GM18951 (cell line): ENCODE data around the gene COMMD1.
"Not testable (repeated sequence)": the region's sequence is repeated elsewhere in the genome, so short reads cannot be mapped to it uniquely, and the experiment has no call there.

Experiments
- POLR2A ChIP-seq: IDR thresholded peaks from 4 replicates; pipeline ENCODE4 v1.6.1; 2011; ENCODE audit warnings: mild to moderate bottlenecking; ENCODE audit not compliant: insufficient read length, insufficient read depth; ENCODE audit errors: extremely low read depth
- in situ Hi-C: fragments of 300-500 bp; cut with MboI; formaldehyde crosslinking; loops from one replicate; pipeline ENCODE4 v1.12.0; 2022; ENCODE audit warnings: low sequenced_read_pairs, mixed read lengths, inconsistent platforms; ENCODE audit not compliant: unreplicated experiment

Gene COMMD1

DNA sequence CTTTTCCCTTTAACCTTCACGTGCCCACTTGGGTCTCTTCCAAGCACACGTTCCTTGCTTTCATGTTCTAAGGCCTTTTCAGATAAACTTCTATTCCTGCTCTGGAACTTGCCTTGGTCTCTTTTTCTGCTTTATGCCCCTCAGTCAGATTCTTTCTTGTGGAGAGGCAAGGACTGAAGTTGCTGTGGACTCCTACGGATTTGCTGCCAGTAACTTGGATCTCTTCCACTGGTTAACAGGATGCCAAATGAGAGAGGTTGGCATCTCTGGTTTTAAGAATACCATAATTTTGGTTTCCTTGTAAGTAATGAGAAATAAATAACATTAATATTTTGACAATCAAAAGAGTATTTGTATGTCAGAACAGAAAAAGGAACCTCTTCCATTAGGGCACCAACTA, 33.0 kb downstream of the COMMD1 start:
- TF ChIP-seq POLR2A: no peak
- in situ Hi-C loops: no loop called here

DNA sequence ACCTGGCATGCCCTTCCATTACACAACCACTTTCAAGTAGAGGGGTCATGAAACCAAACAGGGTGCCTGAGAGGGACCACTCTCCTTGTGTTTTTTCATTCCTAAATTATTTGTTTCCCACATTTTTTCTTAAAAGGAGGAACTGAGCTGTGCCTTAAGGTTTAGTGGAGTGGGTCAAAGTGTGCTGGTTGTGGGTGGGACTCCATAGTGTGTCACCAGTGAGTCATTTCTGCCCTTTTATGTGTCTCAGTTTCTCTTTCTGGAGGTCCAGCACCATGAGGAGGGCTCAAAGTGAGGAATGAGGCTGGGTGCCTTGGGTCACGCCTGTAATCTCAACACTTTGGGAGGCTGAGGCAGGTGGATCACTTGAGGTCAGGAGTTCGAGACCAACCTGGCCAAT, 37.8 kb downstream of the COMMD1 start:
- TF ChIP-seq POLR2A: no peak
- in situ Hi-C loops: no loop called here

DNA sequence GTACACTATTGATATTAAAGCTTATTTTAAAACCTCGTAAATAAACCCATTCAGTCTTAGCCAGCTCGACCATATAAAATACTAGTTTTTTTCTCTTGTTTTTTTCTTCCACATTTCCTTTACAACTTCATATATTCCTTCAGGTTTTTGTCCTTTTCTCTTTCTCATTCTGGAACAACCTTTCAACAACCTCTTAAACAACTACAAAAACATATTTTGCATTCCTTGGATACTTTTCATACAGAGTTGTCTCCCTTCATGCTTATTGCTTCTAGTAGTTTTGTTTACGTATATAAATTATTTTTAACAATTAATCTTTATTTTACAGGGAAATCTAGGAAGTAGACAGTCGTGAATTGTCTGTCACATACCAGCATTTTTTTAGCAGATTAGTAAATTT, 41.2 kb downstream of the COMMD1 start:
- no peak for TF ChIP-seq POLR2A
- in situ Hi-C loops: no loop called here

DNA sequence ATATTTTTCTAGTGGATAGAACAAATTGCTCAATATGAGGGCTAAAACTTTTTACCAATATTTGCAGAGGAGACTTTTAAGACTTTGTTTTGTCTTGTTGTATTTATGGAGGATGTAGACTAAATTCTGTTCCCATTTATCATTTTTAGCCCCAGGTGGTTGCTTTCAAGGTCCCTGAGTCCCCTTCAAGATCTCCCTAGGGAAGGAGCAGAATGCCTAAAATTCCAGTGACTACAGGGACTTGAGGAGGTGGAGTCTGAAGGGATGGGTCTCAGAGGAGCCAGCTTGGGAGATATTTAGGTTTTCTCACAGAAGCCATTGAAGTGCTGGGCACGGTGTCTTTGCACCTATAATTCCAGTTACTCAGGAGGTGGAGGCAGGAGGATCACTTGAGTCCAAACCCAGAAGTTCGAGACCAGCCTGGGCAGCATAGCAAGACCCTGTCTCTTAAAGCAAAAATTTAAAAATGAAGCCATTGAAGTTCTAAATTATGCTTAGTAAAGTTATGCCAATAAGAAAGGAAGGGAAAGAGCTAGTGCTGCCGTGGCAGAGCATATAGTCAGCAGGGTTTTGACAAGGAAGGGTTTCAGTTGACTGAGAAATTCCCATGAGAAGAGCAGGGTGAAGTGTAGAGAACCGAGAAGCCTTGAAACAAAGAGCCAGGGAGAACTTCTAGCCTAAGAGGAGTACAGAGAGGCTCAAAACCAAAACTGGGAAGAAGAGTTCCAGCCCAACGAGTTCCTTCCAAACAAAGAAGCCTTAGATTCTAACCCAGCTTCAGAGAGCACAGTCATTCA, 43.4 kb downstream of the COMMD1 start:
- TF ChIP-seq POLR2A: no peak
- in situ Hi-C loops: no loop called here

DNA sequence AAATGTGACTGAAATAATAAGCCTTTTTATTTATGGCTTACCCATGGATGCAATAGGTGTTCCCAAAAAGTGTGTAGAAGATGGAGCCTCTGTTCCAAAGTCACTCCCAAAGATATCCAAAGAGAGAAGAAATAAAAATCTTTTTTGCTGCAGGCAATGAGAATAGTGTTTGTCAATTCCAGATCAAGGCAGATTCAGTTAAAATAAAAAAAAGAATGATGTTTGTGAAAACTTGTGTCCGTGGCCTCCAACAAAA, 43.9 kb downstream of the COMMD1 start:
- in situ Hi-C loops: no loop called here
- no peak for TF ChIP-seq POLR2A

DNA sequence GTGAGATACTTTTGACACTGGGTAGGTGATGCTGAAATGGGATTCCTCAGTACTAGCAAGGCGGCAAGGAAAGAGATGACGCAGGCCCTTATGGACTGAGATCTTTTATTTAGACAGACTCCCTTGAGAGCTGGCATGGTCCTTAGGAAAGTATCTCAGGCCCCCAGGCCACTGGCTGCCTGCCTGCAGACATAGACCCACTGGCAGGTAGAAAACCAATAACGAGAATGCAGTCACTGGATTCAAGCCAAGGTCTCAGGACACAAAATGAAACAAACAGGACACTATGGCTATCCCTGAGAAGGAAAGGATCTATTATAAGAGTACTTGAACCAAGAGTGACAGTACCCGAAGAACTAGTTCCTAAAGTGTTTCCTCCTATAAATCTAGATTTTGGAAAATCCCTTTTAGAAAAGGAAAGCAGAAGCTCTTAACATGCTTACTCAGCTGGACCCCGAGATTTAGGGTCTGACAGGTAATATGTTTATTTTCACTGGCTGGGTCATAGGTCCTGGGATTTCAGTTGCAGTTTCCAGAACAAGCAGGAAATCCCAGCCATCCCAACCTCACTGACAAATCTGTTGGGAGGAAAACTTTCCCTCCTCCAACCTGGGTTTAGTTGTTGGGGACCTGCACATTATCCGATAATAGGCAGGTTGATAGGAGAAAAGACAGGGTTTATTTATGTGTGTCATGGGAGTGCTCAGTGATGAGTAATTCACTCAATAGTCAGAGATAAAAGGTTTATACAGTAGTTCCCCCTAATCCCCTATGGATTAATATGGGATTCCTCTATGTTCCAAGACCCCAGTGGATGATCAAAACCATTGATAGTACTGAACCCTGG, 44.5 kb downstream of the COMMD1 start:
- in situ Hi-C loops: no loop called here
- TF ChIP-seq POLR2A: no peak

DNA sequence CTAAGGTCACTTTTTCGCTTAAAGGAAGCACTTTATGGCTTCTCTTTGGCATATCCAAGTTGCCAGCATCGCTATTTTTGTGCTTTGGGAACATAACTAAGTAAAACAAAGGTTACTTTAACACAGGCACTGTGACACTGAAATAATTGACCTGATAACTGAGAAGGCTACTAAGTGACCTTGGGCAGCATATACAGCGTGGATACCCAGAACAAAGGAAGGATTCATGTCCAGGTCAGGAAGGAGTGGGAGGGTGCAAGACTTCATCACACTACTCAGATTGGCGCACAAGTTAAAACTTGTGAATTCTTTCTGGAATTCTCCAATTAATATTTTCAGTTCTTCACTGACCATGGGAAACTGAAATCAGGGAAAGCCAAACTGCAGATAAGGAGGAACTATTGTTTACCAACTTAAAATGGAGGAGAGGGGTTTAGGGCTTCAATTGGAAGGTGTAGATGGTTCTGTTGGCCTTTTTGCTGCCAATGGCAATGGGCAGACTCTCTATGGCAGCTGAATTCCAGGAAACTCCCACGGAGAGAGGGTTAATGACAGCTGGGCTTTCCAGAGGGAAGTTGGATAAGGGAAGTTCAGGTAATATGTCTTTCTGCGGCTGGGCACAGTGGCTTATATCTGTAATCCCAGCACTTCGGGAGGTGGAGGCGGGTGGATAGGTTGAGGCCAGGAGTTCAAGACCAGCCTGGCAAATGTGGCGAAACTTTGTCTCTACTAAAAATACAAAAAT, 45.3 kb downstream of the COMMD1 start:
- in situ Hi-C loops: no loop called here
- TF ChIP-seq POLR2A: no peak

DNA sequence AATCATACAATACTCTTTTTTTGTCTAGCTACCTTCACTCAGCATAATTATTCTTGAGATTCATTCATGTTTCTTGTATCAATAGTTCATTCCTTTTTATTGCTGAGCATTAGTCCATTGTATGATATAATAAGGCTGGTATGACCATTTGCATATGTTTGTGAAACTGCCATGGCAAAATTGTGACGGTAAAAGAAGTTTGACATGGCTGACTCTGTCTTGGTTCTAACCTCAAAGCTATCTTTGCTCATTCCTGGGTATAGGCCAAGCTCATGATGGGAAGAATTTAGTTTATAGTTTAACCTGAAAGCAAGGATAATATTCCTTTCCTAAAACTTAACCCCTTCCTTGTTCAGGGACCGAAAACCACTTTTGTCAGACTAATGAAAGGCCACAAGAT, 46.4 kb downstream of the COMMD1 start:
- in situ Hi-C loops: no loop called here
- no peak for TF ChIP-seq POLR2A

DNA sequence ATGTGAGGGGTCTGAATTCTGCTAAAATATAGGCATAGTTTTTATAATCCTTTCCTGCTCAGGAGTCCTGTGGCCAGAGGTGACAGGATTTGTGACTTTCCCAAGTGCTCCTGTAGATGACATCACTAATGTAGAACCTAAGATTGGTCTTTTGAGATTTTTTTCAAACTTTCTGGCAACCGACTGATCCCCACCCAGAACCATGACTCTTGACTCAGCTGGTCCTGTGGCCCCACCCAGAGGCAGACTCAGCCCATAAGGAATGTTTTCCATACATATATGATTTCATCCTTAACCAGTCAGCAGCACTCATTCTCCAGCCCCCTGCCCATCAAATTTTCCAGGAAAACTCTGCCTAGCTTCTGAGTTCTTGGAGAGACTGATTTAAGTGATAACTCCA, 46.8 kb downstream of the COMMD1 start:
- no peak for TF ChIP-seq POLR2A
- in situ Hi-C loops: no loop called here

DNA sequence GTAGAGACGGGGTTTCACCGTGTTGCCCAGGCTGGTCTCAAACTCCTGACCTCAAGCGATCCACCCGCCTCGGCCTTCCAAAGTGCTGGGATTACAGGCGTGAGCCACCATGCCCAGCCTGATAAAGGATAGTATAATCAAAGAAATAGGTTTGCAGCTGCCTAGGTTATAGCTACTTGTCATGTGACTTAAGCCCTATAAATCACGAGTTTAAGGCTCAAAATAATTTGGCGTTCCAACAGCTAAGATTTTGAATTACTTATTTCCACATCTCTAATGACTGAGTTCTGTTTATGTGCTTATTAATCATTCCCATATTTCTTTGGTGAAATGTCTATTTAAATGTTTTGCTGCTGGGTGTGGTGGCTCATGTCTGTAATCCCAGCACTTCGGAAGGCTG, 49.4 kb downstream of the COMMD1 start:
- in situ Hi-C loops: not testable (repeated sequence)

DNA sequence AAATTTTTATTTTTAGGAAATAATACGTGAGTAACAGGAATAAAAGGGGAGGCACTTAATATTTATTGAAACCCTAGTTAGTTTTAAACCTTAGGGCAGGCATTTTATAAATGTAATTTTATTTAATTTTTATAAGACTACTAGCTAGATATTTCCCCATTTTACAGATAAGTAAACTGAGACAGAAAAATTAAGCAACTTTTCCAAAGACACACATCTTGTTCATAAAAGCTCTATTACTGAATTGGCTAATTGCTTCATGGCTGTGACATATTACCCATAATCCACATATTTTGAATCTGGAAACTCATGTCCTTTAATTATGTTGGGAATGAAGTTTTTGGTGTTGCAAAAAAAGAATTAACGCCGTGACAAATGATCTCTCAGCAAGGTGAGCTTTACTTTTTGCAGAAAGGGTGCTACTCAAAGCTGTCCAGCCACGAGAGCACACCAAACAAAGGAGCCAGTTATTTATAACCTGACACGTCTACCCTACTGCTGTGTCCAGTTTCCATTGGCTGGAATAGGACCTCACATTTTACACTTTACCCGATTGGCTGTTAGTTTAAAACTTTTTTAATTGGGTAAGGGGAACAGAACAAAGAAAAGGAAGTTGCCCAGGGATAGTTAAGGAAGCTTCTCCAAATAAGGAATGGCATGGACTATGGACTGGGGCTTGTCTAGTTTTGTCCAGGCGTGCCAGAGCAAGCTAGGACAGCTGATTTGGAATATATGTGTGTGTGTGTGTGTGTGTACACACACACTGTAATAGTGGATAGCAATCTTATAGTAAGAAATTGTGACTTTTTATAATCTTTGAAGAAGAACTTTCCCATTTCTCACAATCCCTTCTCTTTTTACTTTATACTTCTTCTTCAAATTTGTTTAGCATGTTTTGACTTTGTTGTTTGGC, 54.2 kb downstream of the COMMD1 start:
- in situ Hi-C loops: no loop called here
- TF ChIP-seq POLR2A: no peak

DNA sequence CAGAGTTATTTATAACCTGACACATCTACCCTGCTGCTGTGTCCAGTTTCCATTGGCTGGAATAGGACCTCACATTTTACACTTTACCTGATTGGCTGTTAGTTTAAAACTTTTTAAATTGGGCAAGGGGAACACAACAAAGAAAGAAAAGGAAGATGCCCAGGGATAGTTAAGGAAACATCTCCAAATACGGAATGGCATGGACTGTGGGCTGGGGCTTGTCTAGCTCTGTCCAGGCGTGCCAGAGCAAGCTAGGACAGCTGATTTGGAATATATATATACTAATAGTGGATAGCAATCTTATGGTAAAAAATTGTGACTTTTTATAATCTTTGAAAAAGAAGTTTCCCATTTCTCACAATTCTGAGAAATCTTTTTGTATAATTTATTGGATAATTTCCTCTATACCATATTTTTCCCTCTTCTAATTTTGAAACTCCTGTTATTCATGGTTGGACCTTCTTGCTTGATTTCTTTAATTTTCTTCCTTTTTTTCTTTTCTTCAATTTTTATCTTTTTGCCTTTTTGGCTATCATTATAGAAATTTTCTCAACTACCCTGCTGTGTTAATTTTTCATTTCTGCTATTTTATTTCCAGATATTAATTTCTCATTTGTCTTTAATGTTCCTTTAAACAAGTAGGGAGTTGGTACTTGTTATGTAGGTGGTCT, 55.9 kb downstream of the COMMD1 start:
- TF ChIP-seq POLR2A: no peak
- in situ Hi-C loops: no loop called here
